Measurements from ENCODE around the gene FOXP2.

- TF ChIP-seq ZBTB33 (IDR thresholded peaks at IDR 0.05): no peak
- no peak for TF ChIP-seq CTCF (IDR thresholded peaks at IDR 0.05 in 2 of 3, conservative IDR thresholded peaks at IDR 0.05 in 1 of 3; ENCODE audit: control insufficient read depth in 2 of 3, extremely low read depth in 1 of 3, insufficient read depth in 1 of 3, low read depth in 3 of 3, low read length in 3 of 3)
Observed at GRCh38 chr7:114650491-114650890, 235.9 kb downstream of the FOXP2 start.

Measured in GM12878 (cell line).